WTC11 (cell line): Measurements from ENCODE around the gene ATP8B4. TPM values are rescaled to one million over a fixed set of nuclear protein-coding genes. Genes with fewer than 3 reads are reported as not detected.

Source experiments
- ATAC-seq: fragments of 200-7000 bp; cut with Tn5 transposase; 2 replicates; pipeline ENCODE4 v1.10.0; 2021; ENCODE audit warnings: mild to moderate bottlenecking, moderate library complexity
- CTCF ChIA-PET: fragments of 300-600 bp; sonication (Branson Sonifier 250); formaldehyde crosslinking; loops from one replicate; lab custom pipeline; 2021; ENCODE audit warnings: antibody characterized with exemption; lab: Charles Lee
- POLR2A ChIA-PET: fragments of 350-600 bp; sonication (Branson Sonifier 250); formaldehyde crosslinking; loops from one replicate; lab custom pipeline; 2021; ENCODE audit warnings: antibody characterized with exemption; lab: Charles Lee
- DNase-seq: peaks from one replicate; pipeline ENCODE4 v3.0.0; 2021; ENCODE audit warnings: low spot score
- H3K27ac Mint-ChIP-seq: 2 replicates; pipeline ENCODE4 v1.8.0; 2021; ENCODE audit warnings: mixed read lengths
- H3K27me3 Mint-ChIP-seq: 2 replicates; pipeline ENCODE4 v1.8.0; 2021; ENCODE audit warnings: low read depth, mild to moderate bottlenecking, moderate library complexity, mixed read lengths
- H3K36me3 Mint-ChIP-seq: 2 replicates; pipeline ENCODE4 v1.8.0; 2021; ENCODE audit warnings: mixed read lengths
- H3K4me1 Mint-ChIP-seq: 2 replicates; pipeline ENCODE4 v1.8.0; 2022; ENCODE audit warnings: mixed read lengths
- H3K4me3 Mint-ChIP-seq: 2 replicates; pipeline ENCODE4 v1.8.0; 2021; ENCODE audit warnings: mild to moderate bottlenecking, moderate library complexity, mixed read lengths
- H3K9me3 Mint-ChIP-seq: 2 replicates; pipeline ENCODE4 v1.8.0; 2021; ENCODE audit warnings: mixed read lengths
- CTCF ChIP-seq: fragments of 200-600 bp; IDR thresholded peaks from 2 replicates; pipeline ENCODE4 v1.8.0; 2022; ENCODE audit warnings: antibody characterized with exemption
- E2F4 ChIP-seq: sonication (generic); formaldehyde crosslinking; IDR thresholded peaks from 2 replicates; pipeline ENCODE4 v1.8.1; 2022; ENCODE audit warnings: low read depth, mild to moderate bottlenecking, moderate library complexity, missing genetic modification reagents, borderline replicate concordance
- GABPB1 ChIP-seq: sonication (generic); formaldehyde crosslinking; IDR thresholded peaks from 2 replicates; pipeline ENCODE4 v1.8.1; 2023; ENCODE audit warnings: mild to moderate bottlenecking, missing genetic modification reagents
- HMGA2 ChIP-seq: fragments of 250-450 bp; sonication (Bioruptor Pico); IDR thresholded peaks from 2 replicates; pipeline ENCODE4 v1.4.0; 2021; ENCODE audit warnings: mild to moderate bottlenecking, moderate library complexity
- NFATC4 ChIP-seq: fragments of 250-450 bp; sonication (Bioruptor Pico); IDR thresholded peaks from 2 replicates; pipeline ENCODE4 v1.9.0; 2021; ENCODE audit warnings: mild to moderate bottlenecking
- NFYB ChIP-seq: sonication (generic); formaldehyde crosslinking; conservative IDR thresholded peaks from 2 replicates; pipeline ENCODE4 v1.8.0; 2022; ENCODE audit warnings: low read depth, missing genetic modification reagents
- RELA ChIP-seq: sonication (generic); formaldehyde crosslinking; IDR thresholded peaks from 2 replicates; pipeline ENCODE4 v1.8.1; 2022; ENCODE audit warnings: missing genetic modification reagents, mild to moderate bottlenecking, borderline replicate concordance
- SOX15 ChIP-seq: fragments of 250-450 bp; sonication (Bioruptor Pico); IDR thresholded peaks from 2 replicates; pipeline ENCODE4 v1.9.0; 2021; ENCODE audit warnings: mild to moderate bottlenecking
- TEAD4 ChIP-seq: sonication (generic); formaldehyde crosslinking; IDR thresholded peaks from 2 replicates; pipeline ENCODE4 v1.8.0; 2022; ENCODE audit warnings: mild to moderate bottlenecking, missing genetic modification reagents
- ZNF121 ChIP-seq: sonication (generic); formaldehyde crosslinking; IDR thresholded peaks from 2 replicates; pipeline ENCODE4 v1.8.0; 2023; ENCODE audit warnings: missing genetic modification reagents
- ZNF512 ChIP-seq: sonication (generic); formaldehyde crosslinking; IDR thresholded peaks from 2 replicates; pipeline ENCODE4 v1.8.1; 2022; ENCODE audit warnings: missing genetic modification reagents, borderline replicate concordance
- total RNA-seq: library from RNA; stranded (reverse); gene quantifications from 3 replicates; pipeline ENCODE4 v1.2.3, GENCODE V29; 2021
- TF ChIP-seq, protein P1 (sequence below): sonication (generic); formaldehyde crosslinking; IDR thresholded peaks from 2 replicates; pipeline ENCODE4 v1.8.0; 2022; ENCODE audit warnings: mild to moderate bottlenecking, missing genetic modification reagents
- TF ChIP-seq, protein P2 (sequence below): fragments of 250-450 bp; sonication (Bioruptor Pico); IDR thresholded peaks from 2 replicates; pipeline ENCODE4 v1.9.0; 2021; ENCODE audit warnings: mild to moderate bottlenecking
- TF ChIP-seq, protein P3 (sequence below): sonication (generic); formaldehyde crosslinking; IDR thresholded peaks from 2 replicates; pipeline ENCODE4 v1.8.1; 2022; ENCODE audit warnings: mild to moderate bottlenecking, moderate library complexity, missing genetic modification reagents
- TF ChIP-seq, protein P4 (sequence below): fragments of 250-450 bp; sonication (Bioruptor Pico); IDR thresholded peaks from 2 replicates; pipeline ENCODE4 v1.9.0; 2021; ENCODE audit warnings: mild to moderate bottlenecking
- TF ChIP-seq, protein P5 (sequence below): fragments of 250-450 bp; sonication (Bioruptor Pico); IDR thresholded peaks from 2 replicates; pipeline ENCODE4 v1.9.0; 2021; ENCODE audit warnings: mild to moderate bottlenecking, borderline replicate concordance

Gene ATP8B4
- total RNA-seq, 1 experiment from 2014 or later: 0.37 TPM

DNA sequence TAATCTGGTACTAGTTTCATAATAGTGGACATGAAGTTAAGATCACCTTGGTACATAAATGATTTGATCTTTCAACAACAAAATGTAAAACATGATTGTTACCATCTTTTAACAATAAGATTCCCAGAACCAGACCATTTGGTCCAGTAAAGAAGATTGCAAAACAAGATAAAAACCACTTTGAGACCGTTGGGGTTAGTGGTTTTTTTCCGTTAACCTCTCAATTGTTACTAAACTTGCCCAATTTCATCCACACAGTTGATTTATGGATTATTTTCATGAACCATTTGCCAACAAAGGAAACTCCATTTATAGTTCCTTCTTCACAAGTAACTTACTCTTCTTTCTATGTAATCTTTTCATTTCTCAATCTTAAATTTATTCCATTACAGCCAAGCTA lies 53.8 kb downstream of the ATP8B4 start:
- Mint-ChIP-seq H3K4me3 (no peak overlapping the region), H3K4me1 (peaks cover 13% of the 10 kb centered on the region), H3K27me3 (no peaks in the 10 kb centered on the region), H3K27ac (no peak overlapping the region), H3K9me3 (no peaks in the 10 kb centered on the region), H3K36me3 (no peaks in the 10 kb centered on the region)
- POLR2A ChIA-PET: no interaction called here
- TF ChIP-seq, protein P1, sequence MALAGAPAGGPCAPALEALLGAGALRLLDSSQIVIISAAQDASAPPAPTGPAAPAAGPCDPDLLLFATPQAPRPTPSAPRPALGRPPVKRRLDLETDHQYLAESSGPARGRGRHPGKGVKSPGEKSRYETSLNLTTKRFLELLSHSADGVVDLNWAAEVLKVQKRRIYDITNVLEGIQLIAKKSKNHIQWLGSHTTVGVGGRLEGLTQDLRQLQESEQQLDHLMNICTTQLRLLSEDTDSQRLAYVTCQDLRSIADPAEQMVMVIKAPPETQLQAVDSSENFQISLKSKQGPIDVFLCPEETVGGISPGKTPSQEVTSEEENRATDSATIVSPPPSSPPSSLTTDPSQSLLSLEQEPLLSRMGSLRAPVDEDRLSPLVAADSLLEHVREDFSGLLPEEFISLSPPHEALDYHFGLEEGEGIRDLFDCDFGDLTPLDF (CRISPR knock-in tag): no peak
- TF ChIP-seq, protein P2, sequence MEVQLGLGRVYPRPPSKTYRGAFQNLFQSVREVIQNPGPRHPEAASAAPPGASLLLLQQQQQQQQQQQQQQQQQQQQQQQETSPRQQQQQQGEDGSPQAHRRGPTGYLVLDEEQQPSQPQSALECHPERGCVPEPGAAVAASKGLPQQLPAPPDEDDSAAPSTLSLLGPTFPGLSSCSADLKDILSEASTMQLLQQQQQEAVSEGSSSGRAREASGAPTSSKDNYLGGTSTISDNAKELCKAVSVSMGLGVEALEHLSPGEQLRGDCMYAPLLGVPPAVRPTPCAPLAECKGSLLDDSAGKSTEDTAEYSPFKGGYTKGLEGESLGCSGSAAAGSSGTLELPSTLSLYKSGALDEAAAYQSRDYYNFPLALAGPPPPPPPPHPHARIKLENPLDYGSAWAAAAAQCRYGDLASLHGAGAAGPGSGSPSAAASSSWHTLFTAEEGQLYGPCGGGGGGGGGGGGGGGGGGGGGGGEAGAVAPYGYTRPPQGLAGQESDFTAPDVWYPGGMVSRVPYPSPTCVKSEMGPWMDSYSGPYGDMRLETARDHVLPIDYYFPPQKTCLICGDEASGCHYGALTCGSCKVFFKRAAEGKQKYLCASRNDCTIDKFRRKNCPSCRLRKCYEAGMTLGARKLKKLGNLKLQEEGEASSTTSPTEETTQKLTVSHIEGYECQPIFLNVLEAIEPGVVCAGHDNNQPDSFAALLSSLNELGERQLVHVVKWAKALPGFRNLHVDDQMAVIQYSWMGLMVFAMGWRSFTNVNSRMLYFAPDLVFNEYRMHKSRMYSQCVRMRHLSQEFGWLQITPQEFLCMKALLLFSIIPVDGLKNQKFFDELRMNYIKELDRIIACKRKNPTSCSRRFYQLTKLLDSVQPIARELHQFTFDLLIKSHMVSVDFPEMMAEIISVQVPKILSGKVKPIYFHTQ: no peak
- no peak for TF ChIP-seq ZNF512 (CRISPR knock-in tag)
- ATAC-seq (no peak), DNase-seq (no peak)
- CTCF ChIA-PET: no interaction called here

GRCh38 chr15:50064673-50065072 lies 54.4 kb downstream of the ATP8B4 start:
- CTCF ChIA-PET: interaction anchor here (1.2 kb wide), 1 partner anchor 81 kb away, joined by 3 read pairs; no protein-coding TSS in a partner anchor
- TF ChIP-seq ZNF121: no peak
- TF ChIP-seq CTCF: no peak
- no peak for TF ChIP-seq TEAD4 (CRISPR knock-in tag)
- no peak for TF ChIP-seq GABPB1 (CRISPR knock-in tag)
- TF ChIP-seq RELA (CRISPR knock-in tag): no peak
- TF ChIP-seq SOX15 (CRISPR knock-in tag): no peak
- no peak for TF ChIP-seq E2F4 (CRISPR knock-in tag)
- TF ChIP-seq, protein P3, sequence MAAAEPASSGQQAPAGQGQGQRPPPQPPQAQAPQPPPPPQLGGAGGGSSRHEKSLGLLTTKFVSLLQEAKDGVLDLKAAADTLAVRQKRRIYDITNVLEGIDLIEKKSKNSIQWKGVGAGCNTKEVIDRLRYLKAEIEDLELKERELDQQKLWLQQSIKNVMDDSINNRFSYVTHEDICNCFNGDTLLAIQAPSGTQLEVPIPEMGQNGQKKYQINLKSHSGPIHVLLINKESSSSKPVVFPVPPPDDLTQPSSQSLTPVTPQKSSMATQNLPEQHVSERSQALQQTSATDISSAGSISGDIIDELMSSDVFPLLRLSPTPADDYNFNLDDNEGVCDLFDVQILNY (CRISPR knock-in tag): no peak
- TF ChIP-seq NFYB: no peak
- TF ChIP-seq, protein P4, sequence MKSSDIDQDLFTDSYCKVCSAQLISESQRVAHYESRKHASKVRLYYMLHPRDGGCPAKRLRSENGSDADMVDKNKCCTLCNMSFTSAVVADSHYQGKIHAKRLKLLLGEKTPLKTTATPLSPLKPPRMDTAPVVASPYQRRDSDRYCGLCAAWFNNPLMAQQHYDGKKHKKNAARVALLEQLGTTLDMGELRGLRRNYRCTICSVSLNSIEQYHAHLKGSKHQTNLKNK (CRISPR knock-in tag): no peak
- TF ChIP-seq, protein P1 (CRISPR knock-in tag): no peak
- no peak for TF ChIP-seq NFATC4
- TF ChIP-seq, protein P5, sequence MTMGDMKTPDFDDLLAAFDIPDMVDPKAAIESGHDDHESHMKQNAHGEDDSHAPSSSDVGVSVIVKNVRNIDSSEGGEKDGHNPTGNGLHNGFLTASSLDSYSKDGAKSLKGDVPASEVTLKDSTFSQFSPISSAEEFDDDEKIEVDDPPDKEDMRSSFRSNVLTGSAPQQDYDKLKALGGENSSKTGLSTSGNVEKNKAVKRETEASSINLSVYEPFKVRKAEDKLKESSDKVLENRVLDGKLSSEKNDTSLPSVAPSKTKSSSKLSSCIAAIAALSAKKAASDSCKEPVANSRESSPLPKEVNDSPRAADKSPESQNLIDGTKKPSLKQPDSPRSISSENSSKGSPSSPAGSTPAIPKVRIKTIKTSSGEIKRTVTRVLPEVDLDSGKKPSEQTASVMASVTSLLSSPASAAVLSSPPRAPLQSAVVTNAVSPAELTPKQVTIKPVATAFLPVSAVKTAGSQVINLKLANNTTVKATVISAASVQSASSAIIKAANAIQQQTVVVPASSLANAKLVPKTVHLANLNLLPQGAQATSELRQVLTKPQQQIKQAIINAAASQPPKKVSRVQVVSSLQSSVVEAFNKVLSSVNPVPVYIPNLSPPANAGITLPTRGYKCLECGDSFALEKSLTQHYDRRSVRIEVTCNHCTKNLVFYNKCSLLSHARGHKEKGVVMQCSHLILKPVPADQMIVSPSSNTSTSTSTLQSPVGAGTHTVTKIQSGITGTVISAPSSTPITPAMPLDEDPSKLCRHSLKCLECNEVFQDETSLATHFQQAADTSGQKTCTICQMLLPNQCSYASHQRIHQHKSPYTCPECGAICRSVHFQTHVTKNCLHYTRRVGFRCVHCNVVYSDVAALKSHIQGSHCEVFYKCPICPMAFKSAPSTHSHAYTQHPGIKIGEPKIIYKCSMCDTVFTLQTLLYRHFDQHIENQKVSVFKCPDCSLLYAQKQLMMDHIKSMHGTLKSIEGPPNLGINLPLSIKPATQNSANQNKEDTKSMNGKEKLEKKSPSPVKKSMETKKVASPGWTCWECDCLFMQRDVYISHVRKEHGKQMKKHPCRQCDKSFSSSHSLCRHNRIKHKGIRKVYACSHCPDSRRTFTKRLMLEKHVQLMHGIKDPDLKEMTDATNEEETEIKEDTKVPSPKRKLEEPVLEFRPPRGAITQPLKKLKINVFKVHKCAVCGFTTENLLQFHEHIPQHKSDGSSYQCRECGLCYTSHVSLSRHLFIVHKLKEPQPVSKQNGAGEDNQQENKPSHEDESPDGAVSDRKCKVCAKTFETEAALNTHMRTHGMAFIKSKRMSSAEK (CRISPR knock-in tag): no peak
- no peak for TF ChIP-seq HMGA2 (CRISPR knock-in tag)

More at GRCh38 chr15:50064673-50065072, 54.4 kb downstream of the ATP8B4 start:
- ATAC-seq (no peak), DNase-seq (no peak)
- no peak overlapping the region for H3K4me3 Mint-ChIP-seq
- POLR2A ChIA-PET: no interaction called here
- no peak overlapping the region for H3K27ac Mint-ChIP-seq
- no peaks in the 10 kb centered on the region for H3K9me3 Mint-ChIP-seq
- no peaks in the 10 kb centered on the region for H3K27me3 Mint-ChIP-seq
- H3K4me1 Mint-ChIP-seq: peaks cover 19% of the 10 kb centered on the region
- no peaks in the 10 kb centered on the region for H3K36me3 Mint-ChIP-seq
